ENCODE results near the gene FAM222A. TPM values are rescaled to one million over a fixed set of nuclear protein-coding genes. Genes with fewer than 3 reads are reported as not detected.

Gene FAM222A
- total RNA-seq, 2 donors from 2014 or later, result 1.3 to 2.0 TPM

DNA sequence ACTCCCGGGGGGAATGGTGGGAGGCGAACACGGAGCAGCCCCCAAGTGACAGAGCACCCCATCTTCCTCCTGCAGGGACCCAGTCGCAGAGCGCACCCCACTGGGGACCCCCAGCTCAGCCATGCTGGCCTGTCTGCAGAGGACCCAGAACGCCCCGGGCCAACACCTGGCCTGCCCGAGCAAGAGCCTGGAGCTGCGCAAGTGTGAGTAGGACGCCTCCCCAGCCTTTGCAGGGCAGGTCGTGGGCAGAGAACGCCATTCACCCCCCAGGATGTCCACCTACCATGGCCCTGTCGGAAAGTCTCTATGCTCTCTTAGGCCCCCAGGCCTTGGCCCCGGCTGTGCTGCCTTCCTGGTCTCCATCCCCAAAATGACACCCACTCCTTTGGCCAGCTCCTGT is 30.4 kb downstream of the FAM222A start:
- no peaks in the 10 kb centered on the region for H3K9me3 ChIP-seq (ENCODE audit: control insufficient read depth, low read length, poor library complexity, severe bottlenecking)
- no peaks in the 10 kb centered on the region for H3K4me1 Mint-ChIP-seq
- H3K4me3 Mint-ChIP-seq, result no peak overlapping the region
- H3K27ac Mint-ChIP-seq, result no peak overlapping the region
- H3K27me3 Mint-ChIP-seq, result peaks cover 7% of the 10 kb centered on the region
- ATAC-seq (no peak), DNase-seq (peak in 1 of 3 donors; percentile 7)
- peaks cover 3% of the 10 kb centered on the region for H3K36me3 Mint-ChIP-seq (ENCODE audit: low read depth)

DNA sequence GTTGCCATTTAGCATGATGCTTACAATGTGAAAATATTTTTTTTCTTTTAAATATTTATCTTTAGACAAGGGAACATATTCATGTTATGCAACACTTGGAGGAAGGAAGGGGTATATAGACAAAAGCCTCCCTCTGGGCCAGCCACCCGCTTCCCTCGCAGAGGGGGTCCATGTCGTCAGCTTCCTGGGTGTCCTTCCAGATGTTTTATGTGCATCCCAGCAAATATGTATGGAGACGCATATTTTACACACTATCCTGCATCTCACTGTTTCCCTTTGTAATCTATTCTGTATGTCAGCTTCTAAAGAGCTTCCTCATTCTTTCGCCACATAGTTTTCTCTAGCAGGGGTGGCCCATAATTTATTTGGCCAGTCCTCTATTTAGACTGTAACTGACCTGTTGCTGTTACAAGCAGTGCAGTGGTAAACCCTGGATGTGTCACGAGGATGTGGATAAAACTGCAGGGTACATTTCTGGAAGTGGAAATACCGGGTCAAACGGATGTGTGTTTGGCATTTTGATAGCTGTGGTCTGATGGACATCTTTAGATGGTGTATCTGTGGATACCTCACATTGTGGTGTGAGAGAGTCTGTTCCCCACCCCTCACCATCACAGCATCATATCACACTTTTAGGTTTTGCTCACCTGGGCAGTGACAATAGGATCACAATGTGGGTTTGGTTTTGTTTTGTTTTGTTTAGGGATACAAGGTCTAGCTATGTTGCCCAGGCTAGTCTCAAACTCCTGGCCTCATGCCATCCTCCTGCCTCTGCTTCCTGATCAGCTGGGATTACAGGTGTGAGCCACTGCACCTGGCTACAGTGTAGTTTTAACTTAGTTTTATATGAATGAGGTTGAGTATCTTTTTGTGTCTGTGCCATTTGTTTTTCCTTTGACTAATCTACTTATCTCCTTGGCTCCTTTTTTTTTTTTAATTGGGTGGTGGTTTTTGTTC is 31.6 kb downstream of the FAM222A start:
- Mint-ChIP-seq H3K27me3 (peaks cover 9% of the 10 kb centered on the region), H3K36me3 (ENCODE audit: low read depth) (peaks cover 3% of the 10 kb centered on the region), H3K4me1 (no peaks in the 10 kb centered on the region), H3K4me3 (no peak overlapping the region), H3K27ac (peak overlapping the region; percentile 21)
- H3K9me3 ChIP-seq (ENCODE audit: control insufficient read depth, low read length, poor library complexity, severe bottlenecking), result no peaks in the 10 kb centered on the region
- ATAC-seq, result no peak
- no peak for DNase-seq

GRCh38 chr12:109752117-109753053 is 38.8 kb downstream of the FAM222A start:
- ATAC-seq (no peak), DNase-seq (peak in 1 of 3 donors; percentile 1)
- H3K4me1 Mint-ChIP-seq, result no peaks in the 10 kb centered on the region
- H3K4me3 Mint-ChIP-seq, result no peak overlapping the region
- peaks cover 4% of the 10 kb centered on the region for H3K9me3 ChIP-seq (ENCODE audit: control insufficient read depth, low read length, poor library complexity, severe bottlenecking)
- no peak overlapping the region for H3K27ac Mint-ChIP-seq
- peaks cover 14% of the 10 kb centered on the region for H3K27me3 Mint-ChIP-seq
- H3K36me3 Mint-ChIP-seq (ENCODE audit: low read depth), result peaks cover 5% of the 10 kb centered on the region

GRCh38 chr12:109753054-109753401 is 39.4 kb downstream of the FAM222A start:
- Mint-ChIP-seq H3K27me3 (peaks cover 14% of the 10 kb centered on the region), H3K4me1 (no peaks in the 10 kb centered on the region), H3K36me3 (ENCODE audit: low read depth) (peaks cover 5% of the 10 kb centered on the region), H3K27ac (no peak overlapping the region), H3K4me3 (no peak overlapping the region)
- DNase-seq (peak in 1 of 3 donors; percentile 3), ATAC-seq (no peak)
- H3K9me3 ChIP-seq (ENCODE audit: control insufficient read depth, low read length, poor library complexity, severe bottlenecking), result peaks cover 4% of the 10 kb centered on the region

DNA sequence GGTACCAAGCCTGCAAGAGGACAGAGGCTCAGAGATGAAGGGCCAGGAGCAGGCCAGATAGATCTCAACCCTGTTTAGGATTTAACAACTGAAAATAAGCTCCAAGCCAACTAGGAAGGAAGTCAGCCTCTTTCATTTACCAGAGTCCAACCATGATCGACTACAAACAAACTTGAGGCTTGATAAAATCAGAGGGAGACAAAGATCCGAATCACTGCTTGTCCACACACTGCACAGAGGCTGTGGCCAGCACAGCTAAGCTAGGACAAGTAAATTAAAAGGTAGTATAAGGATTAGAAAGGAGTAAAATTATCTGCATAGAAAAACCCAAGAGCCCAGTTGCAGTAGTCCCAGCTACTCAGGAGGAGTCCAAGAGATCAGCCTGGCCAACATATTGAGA is 40.3 kb downstream of the FAM222A start:
- peaks cover 14% of the 10 kb centered on the region for H3K27me3 Mint-ChIP-seq
- H3K27ac Mint-ChIP-seq, result no peak overlapping the region
- DNase-seq, result no peak
- peaks cover 4% of the 10 kb centered on the region for H3K9me3 ChIP-seq (ENCODE audit: control insufficient read depth, low read length, poor library complexity, severe bottlenecking)
- peaks cover 5% of the 10 kb centered on the region for H3K36me3 Mint-ChIP-seq (ENCODE audit: low read depth)
- ATAC-seq, result no peak
- H3K4me1 Mint-ChIP-seq, result no peaks in the 10 kb centered on the region
- no peak overlapping the region for H3K4me3 Mint-ChIP-seq

DNA sequence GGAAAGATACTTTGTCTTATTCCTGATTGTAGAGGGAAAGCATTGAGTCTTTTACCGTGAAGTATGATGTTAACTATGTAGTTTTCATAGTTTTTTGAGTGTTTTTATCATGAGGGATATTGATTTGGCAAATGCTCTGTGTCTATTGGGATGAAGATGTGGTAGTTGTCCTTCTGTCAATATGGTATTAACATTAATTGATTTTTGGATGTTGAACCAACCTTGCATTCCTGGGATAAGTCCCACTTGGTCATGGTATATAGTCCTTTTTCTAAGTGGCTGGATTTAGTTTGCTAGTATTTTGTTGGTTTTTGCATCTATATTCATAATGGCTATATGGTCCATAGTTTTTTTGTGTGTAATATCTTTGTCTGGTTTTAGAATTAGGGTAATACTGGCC is 42.8 kb downstream of the FAM222A start:
- Mint-ChIP-seq H3K36me3 (ENCODE audit: low read depth) (peaks cover 2% of the 10 kb centered on the region), H3K27ac (no peak overlapping the region), H3K4me3 (no peak overlapping the region), H3K4me1 (no peaks in the 10 kb centered on the region), H3K27me3 (peaks cover 8% of the 10 kb centered on the region)
- peaks cover 4% of the 10 kb centered on the region for H3K9me3 ChIP-seq (ENCODE audit: control insufficient read depth, low read length, poor library complexity, severe bottlenecking)
- ATAC-seq, result no peak
- no peak for DNase-seq

- no peak overlapping the region for H3K4me3 Mint-ChIP-seq
- H3K27ac Mint-ChIP-seq, result no peak overlapping the region
- no peak for ATAC-seq
- peak in 1 of 3 donors; percentile 3 for DNase-seq
- peaks cover 8% of the 10 kb centered on the region for H3K27me3 Mint-ChIP-seq
- H3K36me3 Mint-ChIP-seq (ENCODE audit: low read depth), result peaks cover 2% of the 10 kb centered on the region
- peaks cover 3% of the 10 kb centered on the region for H3K4me1 Mint-ChIP-seq
- peaks cover 4% of the 10 kb centered on the region for H3K9me3 ChIP-seq (ENCODE audit: control insufficient read depth, low read length, poor library complexity, severe bottlenecking)
Measured at GRCh38 chr12:109757671-109758265, 44.1 kb downstream of the FAM222A start.

GRCh38 chr12:109758426-109759420 is 45.1 kb downstream of the FAM222A start:
- H3K9me3 ChIP-seq (ENCODE audit: control insufficient read depth, low read length, poor library complexity, severe bottlenecking), result peaks cover 4% of the 10 kb centered on the region
- ATAC-seq (no peak), DNase-seq (peak in 1 of 3 donors; percentile 4)
- H3K36me3 Mint-ChIP-seq (ENCODE audit: low read depth), result peaks cover 5% of the 10 kb centered on the region
- no peak overlapping the region for H3K4me3 Mint-ChIP-seq
- H3K27me3 Mint-ChIP-seq, result peaks cover 1% of the 10 kb centered on the region
- no peak overlapping the region for H3K27ac Mint-ChIP-seq
- H3K4me1 Mint-ChIP-seq, result peaks cover 3% of the 10 kb centered on the region

DNA sequence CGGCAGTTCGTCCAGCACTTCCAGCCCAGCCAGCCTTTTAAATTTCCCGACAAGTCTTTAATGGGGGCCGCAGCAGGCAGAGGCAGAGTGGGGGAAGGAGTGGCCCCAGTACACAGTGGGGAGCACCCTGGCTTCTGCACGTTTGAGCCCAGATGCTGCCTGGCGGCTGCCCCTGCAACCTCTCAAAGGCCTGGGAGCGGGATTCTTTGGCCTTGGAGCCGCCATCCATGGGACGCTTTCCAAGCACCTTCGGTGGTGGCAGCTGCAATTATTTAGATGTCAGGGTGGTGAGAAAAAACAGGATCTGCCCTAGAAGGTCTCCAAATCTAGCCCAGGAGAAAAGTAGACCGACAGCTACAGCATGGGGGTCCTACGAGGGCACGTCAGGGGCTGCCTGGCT is 46.0 kb downstream of the FAM222A start:
- Mint-ChIP-seq H3K27ac (no peak overlapping the region), H3K36me3 (ENCODE audit: low read depth) (peaks cover 5% of the 10 kb centered on the region), H3K4me3 (no peak overlapping the region), H3K27me3 (no peaks in the 10 kb centered on the region), H3K4me1 (peaks cover 3% of the 10 kb centered on the region)
- DNase-seq, result no peak
- peaks cover 4% of the 10 kb centered on the region for H3K9me3 ChIP-seq (ENCODE audit: control insufficient read depth, low read length, poor library complexity, severe bottlenecking)
- ATAC-seq, result no peak

GRCh38 chr12:109760031-109760929 is 46.7 kb downstream of the FAM222A start:
- Mint-ChIP-seq H3K27me3 (no peaks in the 10 kb centered on the region), H3K27ac (no peak overlapping the region), H3K4me3 (no peak overlapping the region), H3K4me1 (peaks cover 3% of the 10 kb centered on the region), H3K36me3 (ENCODE audit: low read depth) (peaks cover 5% of the 10 kb centered on the region)
- H3K9me3 ChIP-seq (ENCODE audit: control insufficient read depth, low read length, poor library complexity, severe bottlenecking), result peaks cover 4% of the 10 kb centered on the region
- ATAC-seq (no peak), DNase-seq (peak in 1 of 3 donors; percentile 6)
